ENCODE data around the gene INPP5E.

DNA sequence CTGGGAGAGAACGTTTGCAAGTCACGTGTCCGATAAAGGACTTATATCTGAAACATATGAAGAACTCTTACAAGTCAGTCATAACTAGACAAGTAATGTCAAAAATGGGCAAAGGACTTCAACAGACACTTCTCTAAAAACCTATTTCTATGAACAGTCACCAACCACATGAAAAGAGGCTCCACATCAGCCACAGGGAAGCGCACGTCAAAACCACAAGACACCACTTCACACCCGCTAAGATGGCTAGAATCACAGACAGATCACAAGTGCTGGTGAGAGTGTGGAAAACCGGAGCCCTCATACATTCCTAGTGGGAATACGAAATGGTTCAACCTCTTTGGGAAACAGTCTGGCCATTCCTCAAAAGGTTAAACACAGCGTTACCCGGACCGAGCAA lies 54.6 kb downstream of the INPP5E start:
- TF ChIP-seq, protein P1, sequence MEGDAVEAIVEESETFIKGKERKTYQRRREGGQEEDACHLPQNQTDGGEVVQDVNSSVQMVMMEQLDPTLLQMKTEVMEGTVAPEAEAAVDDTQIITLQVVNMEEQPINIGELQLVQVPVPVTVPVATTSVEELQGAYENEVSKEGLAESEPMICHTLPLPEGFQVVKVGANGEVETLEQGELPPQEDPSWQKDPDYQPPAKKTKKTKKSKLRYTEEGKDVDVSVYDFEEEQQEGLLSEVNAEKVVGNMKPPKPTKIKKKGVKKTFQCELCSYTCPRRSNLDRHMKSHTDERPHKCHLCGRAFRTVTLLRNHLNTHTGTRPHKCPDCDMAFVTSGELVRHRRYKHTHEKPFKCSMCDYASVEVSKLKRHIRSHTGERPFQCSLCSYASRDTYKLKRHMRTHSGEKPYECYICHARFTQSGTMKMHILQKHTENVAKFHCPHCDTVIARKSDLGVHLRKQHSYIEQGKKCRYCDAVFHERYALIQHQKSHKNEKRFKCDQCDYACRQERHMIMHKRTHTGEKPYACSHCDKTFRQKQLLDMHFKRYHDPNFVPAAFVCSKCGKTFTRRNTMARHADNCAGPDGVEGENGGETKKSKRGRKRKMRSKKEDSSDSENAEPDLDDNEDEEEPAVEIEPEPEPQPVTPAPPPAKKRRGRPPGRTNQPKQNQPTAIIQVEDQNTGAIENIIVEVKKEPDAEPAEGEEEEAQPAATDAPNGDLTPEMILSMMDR (IDR thresholded peaks at IDR 0.05; ENCODE audit: low read length) = no peak
- no peak for TF ChIP-seq EZH2 (IDR thresholded peaks at IDR 0.05; ENCODE audit: borderline replicate concordance, low read length)
